HG02642 (cell line): Measurements from ENCODE around the gene MACO1.
A peak's percentile ranks its signal among the peaks of the same experiment; 100 is the strongest.

ENCODE experiments used
- ATAC-seq: cut with Tn5 transposase; IDR thresholded peaks from one replicate; pipeline ENCODE4 v1.9.1; 2021; ENCODE audit warnings: mild to moderate bottlenecking; ENCODE audit not compliant: unreplicated experiment, poor library complexity

The MACO1 gene

DNA sequence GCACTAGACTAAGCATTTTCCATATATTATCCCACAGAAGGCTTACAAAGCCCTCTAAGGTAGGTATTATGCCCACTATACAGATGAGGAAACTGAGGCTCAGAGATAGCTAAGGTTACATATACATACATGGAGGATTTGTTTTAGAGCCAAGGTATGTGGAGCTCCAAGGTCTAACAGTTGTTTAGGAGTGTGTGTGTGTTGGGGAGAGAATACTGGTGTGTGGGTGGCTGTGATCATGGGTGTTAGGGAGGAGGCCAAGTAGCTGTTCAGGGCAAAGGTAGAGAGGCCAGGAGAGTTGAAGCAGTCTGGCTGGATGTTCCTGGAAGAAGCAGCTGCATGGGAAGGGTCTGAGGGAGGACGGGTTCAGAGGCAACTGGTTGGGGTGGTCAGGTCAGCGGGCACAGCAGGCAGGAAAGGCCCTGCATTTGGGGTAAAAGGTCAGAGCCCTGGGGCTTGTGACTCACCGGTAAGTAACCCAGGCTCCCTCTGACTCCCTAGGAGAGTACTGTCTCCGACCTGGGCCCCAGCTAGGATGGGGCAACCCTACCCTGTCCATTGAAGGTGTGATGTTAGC lies 107.6 kb downstream of the MACO1 start:
- ATAC-seq, result no peak

DNA sequence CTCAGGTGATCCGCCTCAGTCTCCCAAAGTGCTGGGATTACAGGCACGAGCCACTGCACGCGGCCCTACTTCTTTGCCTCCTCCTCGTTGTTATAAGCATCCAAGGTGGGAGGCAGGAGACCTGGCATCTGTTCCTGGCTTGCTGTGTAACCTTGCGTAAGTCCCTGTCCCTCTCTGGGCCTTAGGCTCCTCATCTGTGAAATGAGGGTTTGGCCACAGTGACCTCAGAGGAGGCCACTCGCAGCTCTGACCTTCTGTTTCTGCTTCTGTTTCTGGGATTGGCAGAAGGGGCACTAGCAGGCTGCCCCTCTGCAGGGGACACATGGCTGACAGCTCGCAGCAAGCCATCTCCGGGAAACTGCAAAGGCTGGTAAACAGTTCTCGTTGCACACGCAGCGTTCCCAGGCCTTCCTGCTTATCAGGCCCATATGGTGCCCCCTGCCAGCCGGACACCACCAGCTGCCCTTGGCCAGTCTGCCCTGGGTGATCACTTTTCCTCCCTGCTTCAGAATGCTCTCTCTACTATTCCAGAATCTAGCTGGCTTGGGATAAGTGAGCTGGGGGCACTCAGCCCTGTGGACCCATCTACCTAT lies 110.1 kb downstream of the MACO1 start:
- ATAC-seq, result no peak

DNA sequence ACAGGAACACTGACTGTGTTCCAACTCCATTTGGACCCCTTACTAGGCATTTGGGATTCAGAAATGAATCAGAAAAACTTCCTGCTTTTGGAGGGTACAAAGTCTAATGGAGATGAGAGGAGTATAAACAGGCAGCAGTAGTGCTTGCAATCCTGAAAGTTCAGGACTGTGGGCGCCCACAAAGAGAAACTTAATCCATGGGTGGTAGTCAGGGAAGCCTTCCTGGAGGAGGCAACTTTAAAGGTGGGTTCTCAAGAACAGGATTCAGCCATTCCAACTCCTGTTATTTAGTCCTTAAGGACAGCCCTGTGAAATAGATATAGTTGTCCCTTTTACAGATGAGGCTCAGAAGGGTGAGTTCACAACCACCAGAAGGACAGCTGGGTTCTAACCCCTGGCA lies 110.7 kb downstream of the MACO1 start:
- ATAC-seq, result no peak

DNA sequence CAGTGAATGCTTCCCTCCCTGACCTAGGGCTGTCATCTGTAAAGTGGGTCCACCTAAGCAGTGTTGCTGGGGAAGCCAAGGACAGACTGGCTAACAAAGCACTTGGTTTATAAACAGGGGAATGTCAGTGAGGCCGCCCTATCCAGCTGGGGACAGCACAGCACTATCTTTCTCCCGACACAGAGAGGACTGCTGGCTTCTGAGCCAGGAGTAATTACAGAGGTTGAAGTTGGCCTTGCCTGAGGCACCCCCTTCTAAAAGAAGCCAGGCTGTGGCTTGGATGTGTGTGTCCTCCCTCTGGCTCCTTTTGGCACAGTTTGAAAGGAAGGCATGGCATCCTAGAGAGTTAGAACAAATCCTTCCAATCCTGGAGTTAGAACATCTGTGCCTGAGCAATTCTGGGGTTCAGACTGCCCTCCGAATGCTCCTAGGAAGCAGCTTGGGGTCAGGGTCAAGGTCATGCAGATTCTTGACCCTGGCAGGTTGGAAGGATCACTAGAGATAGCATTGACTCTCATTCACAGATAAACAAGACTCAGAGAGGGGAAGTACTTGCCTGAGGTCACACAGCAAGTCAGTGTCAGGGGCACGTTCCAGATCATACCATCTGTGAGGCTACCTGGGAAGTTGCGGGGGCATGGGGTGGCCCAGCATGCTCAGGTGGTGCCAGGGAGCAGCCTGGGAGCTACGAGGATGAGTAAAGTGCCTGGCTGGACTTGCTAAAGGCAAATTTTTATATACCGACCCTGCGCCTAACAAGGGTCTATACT lies 111.4 kb downstream of the MACO1 start:
- no peak for ATAC-seq

DNA sequence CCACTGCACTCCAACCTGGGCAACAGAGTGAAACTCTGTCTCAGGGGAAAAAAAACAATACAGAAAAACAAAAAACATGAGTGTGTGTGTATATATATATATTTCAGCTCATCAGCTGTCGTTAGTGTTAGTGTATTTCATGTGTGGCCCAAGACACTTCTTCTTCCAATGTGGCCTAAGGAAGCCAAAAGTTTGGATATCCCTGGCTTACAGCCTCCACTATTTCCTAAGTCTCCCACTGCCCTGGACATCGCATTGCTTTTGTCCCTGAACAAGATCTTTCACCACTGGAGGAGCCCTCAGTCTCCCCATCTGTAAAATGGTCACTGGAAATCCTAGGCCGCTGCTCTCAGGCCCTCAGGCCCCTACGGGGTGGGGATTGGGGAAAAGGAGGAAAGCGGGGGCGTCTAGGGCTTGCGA lies 112.3 kb downstream of the MACO1 start:
- no peak for ATAC-seq

DNA sequence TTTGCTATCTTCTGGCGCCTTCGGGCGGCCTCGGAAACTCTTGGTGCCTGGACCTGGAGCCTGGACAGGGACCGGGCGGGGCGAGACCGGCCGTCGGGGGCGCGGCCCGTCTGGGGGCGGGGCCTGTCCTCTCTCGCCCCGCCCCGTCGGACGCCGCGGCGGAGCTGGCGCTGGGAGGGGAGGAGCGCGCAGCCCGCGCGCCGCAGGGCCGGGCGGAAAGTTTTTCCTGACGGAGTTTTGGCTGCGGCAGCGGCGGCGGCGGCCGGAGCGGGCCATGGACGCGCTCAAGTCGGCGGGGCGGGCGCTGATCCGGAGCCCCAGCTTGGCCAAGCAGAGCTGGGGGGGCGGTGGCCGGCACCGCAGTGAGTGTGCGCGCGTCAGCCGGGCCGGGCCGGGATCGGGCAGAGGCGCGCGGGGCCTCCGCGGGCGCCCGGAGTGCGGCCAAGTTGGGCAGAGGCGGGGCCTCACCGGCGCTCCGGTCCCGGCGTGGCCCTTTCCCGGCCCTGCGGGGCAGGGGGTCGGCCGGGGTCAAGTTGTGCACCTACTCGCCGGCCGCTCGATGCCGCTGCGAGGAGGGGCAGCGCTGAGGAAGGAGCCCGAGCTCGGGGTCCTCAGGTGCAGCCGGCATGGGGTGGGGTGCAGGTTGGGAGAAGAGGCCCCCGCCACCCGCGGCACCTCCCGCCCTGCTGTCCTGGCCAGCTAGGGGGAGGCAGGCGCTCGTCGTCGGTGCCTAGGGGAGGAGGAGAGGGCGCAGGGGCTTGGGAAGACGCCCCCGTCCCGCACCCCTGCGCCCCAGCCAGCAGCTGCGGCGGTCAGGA lies 112.9 kb downstream of the MACO1 start, which contains the start of gene LDLRAP1:
Gene LDLRAP1 (plus strand): TSS at position 182 of the 818 bp plus-strand sequence. CDS start 93 bp downstream, at position 275.
- ATAC-seq, result peak; percentile 84

DNA sequence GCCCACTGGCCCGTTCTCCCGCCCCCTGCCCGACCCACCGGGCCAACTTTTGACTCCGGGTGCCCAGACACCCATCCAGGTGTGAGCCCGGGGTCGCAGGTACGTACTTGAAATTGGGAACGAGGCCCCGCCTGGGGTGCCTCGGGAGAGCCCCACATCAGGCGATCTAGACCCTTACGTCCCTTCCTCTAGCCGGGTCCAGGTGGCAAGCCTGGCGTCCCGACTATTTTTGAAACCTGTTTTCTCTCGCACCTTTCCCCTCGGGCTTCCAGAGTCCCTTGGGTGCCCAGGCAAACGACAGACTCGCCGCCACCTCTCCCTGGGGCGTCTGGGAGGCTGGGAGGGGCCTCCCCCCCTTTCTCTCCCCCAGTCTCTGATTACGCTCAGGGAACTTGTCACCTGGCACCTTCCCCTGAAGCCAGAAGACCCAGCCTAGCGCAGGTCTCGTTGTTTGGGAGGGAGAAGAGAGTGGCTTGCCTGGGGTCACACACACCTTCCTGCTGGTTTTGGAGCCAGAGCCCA lies 113.6 kb downstream of the MACO1 start:
- no peak for ATAC-seq

DNA sequence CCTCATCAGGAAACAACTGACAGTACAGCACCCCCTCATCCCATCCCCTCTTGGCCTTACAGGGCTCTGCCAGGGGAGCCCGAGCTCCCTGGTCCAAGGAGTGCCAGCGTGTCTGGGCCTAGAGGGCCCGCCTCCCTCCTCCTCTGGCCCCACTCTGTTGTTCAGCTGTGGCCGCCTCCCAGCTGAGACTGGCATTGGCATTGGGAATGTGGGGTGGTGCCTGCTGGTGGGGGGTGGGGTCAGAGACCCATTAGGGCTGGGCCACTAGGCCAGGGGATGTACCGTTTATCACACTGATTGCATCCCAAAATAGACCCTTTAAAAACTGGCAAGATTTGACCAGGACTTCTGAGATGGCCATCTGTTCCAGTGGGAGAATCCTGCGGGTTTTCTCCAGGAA lies 114.1 kb downstream of the MACO1 start:
- ATAC-seq, result no peak

DNA sequence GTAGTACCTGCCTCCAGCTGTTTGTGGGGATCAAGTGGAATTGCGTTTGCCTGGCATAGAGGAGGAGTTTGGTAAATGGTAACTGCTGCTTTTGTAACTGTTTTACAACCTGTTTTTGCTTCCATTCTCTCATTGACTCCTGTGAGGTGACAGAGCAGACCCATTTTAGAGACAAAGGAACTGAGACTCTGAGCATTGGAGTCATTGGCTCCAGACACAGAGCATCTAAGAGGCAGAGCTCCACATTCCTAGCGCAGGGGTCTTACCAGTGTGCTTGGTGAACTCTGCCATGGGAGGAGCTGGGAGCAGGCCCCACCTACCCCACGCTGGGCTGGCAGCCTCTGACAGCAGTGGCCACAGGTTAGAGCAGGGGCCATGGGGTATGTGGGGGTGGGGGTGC lies 115.1 kb downstream of the MACO1 start:
- ATAC-seq, result no peak

DNA sequence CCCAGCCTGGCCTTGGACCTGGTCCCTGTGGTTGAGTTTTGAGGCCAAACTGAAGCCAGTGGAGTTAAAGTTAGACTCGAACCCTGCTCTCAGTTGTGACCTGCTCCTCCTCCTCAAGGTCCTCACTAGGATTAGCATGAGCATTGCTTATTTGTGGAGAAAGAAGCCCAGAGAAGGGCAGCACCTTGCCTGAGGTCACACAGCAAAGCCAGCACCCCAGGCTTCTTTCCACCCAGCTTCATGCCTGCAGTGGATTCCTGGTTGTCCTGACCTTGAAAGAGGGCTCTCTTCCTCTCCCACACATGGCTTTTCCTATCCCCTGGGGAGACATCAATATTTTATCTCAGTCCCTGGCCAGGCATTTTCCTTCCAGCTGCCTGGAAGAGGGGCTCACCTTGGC lies 115.5 kb downstream of the MACO1 start:
- no peak for ATAC-seq

DNA sequence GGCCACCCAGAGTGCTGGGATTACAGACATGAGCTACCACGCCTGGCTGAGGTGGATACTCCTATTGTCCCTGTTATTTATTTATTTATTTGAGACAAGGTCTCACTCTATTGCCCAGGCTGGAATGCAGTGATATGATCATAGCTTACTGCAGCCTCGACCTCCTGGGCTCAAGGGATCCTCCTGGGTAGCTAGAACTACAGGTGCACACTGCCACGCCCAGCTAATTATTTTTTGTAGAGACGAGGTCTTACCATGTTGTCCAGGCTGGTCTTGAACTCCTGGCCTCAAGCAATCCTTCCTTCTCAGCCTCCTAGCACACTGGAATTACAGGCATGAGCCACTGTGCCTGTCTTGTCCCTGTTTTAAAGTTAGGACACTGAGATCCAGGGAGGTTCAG lies 117.9 kb downstream of the MACO1 start:
- ATAC-seq, result no peak

DNA sequence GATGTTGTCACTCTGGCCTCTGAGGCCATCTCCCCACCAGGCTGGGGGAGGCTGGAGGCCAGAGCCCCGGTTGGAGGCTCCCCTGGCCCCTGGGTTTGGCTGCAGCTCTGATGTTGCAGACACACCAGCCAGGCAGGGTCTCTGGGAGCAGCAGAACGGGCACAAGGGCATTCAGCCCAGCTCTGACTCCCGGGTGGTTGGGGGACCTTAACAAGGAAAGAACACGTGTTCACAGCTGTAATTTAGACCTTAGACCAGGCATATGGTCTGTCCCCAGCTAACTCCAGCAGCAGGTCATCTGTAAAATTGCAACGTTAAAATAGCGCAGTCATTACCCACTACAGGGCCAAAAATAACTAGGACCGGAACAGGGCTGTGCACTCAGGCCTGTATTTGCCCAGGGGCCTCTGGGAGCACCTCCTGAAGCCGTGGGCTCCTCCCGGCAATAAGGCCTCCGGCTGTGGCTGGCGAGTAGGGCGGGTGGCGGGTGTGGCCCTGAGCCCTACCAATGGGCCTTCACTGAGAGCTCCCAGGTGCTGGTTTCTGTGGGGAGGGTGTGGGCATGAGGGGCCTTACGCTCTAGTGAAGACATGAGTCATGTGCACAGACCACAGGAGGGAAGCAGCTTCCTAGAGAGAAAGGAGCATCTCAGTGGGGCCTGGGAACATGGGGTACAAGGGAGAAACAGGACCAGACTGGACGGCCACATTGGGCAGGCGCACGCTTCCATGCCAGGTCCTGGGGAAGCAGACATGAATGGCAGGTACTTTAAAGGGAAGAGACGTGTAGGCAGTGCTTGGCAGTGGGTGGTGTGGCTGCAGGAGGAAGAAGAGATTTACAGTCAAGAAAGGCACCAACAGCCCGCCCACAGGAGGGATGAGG lies 118.8 kb downstream of the MACO1 start:
- ATAC-seq, result peak; percentile 89
